NK-92 treated with Interleukin-12 subunit alpha and Interleukin-12 subunit beta, amount 100 ng/mL, for 24 hours (cell line): ENCODE measurements around the gene RPS18.
"Not testable (repeated sequence)": the region's sequence is repeated elsewhere in the genome, so short reads cannot be mapped to it uniquely, and the experiment has no call there.

Experiments used
- DNase-seq: peaks from one replicate; lab custom pipeline; 2025; lab: John Stamatoyannopoulos, UW

RPS18 gene

GRCh38 chr6:33271468-33272274, at the start of gene RPS18, which contains the start of gene VPS52:
TSS of gene RPS18 (plus strand) at chr6:33272075. CDS start at chr6:33272120, 45 bp downstream.
TSS of gene VPS52 (minus strand) at chr6:33271876. CDS start at chr6:33271675, 201 bp downstream.
- peak; percentile 87 for DNase-seq

- not testable (repeated sequence) for DNase-seq
Observed at GRCh38 chr6:33226503-33227120, 45.3 kb upstream of the RPS18 start.

- no peak for DNase-seq
Observed at GRCh38 chr6:33235221-33235634, 36.6 kb upstream of the RPS18 start.

GRCh38 chr6:33236328-33236727, 35.5 kb upstream of the RPS18 start:
- DNase-seq = no peak

- DNase-seq = no peak
Observed at GRCh38 chr6:33236852-33237251, 35.0 kb upstream of the RPS18 start.

- DNase-seq = no peak
Observed at GRCh38 chr6:33237741-33238140, 34.1 kb upstream of the RPS18 start.

GRCh38 chr6:33241968-33242367, 29.9 kb upstream of the RPS18 start:
- no peak for DNase-seq

GRCh38 chr6:33243476-33243875, 28.4 kb upstream of the RPS18 start:
- no peak for DNase-seq

GRCh38 chr6:33247977-33248642, 23.8 kb upstream of the RPS18 start:
- peak; percentile 82 for DNase-seq

GRCh38 chr6:33248643-33248931, 23.3 kb upstream of the RPS18 start:
- no peak for DNase-seq

- DNase-seq = peak; percentile 97
Observed at GRCh38 chr6:33248932-33249731, 22.7 kb upstream of the RPS18 start.

- DNase-seq = no peak
Observed at GRCh38 chr6:33249732-33250630, 21.9 kb upstream of the RPS18 start.

GRCh38 chr6:33250731-33251130, 21.1 kb upstream of the RPS18 start:
- DNase-seq = no peak

- DNase-seq = no peak
Observed at GRCh38 chr6:33251395-33252012, 20.4 kb upstream of the RPS18 start.

GRCh38 chr6:33252759-33253158, 19.1 kb upstream of the RPS18 start:
- DNase-seq = no peak

- DNase-seq = no peak
Observed at GRCh38 chr6:33254591-33254990, 17.3 kb upstream of the RPS18 start.

- no peak for DNase-seq
Observed at GRCh38 chr6:33259032-33259431, 12.8 kb upstream of the RPS18 start.

GRCh38 chr6:33262490-33262889, 9.4 kb upstream of the RPS18 start:
- not testable (repeated sequence) for DNase-seq

- DNase-seq = no peak
Observed at GRCh38 chr6:33264015-33264414, 7.9 kb upstream of the RPS18 start.

GRCh38 chr6:33271117-33271467, 783 bp upstream of the RPS18 start:
- no peak for DNase-seq
